Measurements from ENCODE around the gene AKR1B15. TPM values are rescaled to one million over a fixed set of nuclear protein-coding genes. Genes with fewer than 3 reads are reported as not detected.

Gene AKR1B15
- total RNA-seq, 3 donors from 2014 or later = 3.1 to 8.0 TPM; not detected in 1

GRCh38 chr7:134505856-134506255 is 43.1 kb upstream of the AKR1B15 start:
- Histone ChIP-seq H3K4me1 (ENCODE audit: low read depth) (no peaks in the 10 kb centered on the region), H3K4me3 (no peak overlapping the region), H3K9me3 (no peaks in the 10 kb centered on the region), H3K36me3 (ENCODE audit: low read depth) (no peaks in the 10 kb centered on the region)
- DNase-seq (no peak), ATAC-seq (no peak)
- no peak for TF ChIP-seq CTCF (IDR thresholded peaks at IDR 0.05)
- intact Hi-C loops (cut with DNase I, micrococcal nuclease) = no loop called here

- H3K9me3 ChIP-seq = no peaks in the 10 kb centered on the region
- no peaks in the 10 kb centered on the region for H3K36me3 ChIP-seq (ENCODE audit: low read depth)
- ATAC-seq (no peak), DNase-seq (no peak)
- intact Hi-C loops (cut with DNase I, micrococcal nuclease) = no loop called here
- no peak overlapping the region for H3K4me3 ChIP-seq
- no peaks in the 10 kb centered on the region for H3K4me1 ChIP-seq (ENCODE audit: low read depth)
- no peak for TF ChIP-seq CTCF (IDR thresholded peaks at IDR 0.05)
These were observed 39.9 kb upstream of the AKR1B15 start for GRCh38 chr7:134509010-134509409.

- TF ChIP-seq CTCF (IDR thresholded peaks at IDR 0.05) = no peak
- Histone ChIP-seq H3K36me3 (ENCODE audit: low read depth) (no peaks in the 10 kb centered on the region), H3K4me3 (no peak overlapping the region), H3K4me1 (ENCODE audit: low read depth) (no peaks in the 10 kb centered on the region), H3K9me3 (no peaks in the 10 kb centered on the region)
- ATAC-seq (no peak), DNase-seq (no peak)
- intact Hi-C loops (cut with DNase I, micrococcal nuclease) = loop anchor here (5.0 to 10.0 kb wide), 2 partner anchors 78 to 94 kb away; no protein-coding TSS in a partner anchor
These were observed 38.3 kb upstream of the AKR1B15 start for GRCh38 chr7:134510646-134511045.

GRCh38 chr7:134512271-134512670 is 36.6 kb upstream of the AKR1B15 start:
- Histone ChIP-seq H3K36me3 (ENCODE audit: low read depth) (no peaks in the 10 kb centered on the region), H3K9me3 (no peaks in the 10 kb centered on the region), H3K4me1 (ENCODE audit: low read depth) (no peaks in the 10 kb centered on the region), H3K4me3 (no peak overlapping the region)
- TF ChIP-seq CTCF (IDR thresholded peaks at IDR 0.05) = no peak
- DNase-seq = no peak
- intact Hi-C loops (cut with DNase I, micrococcal nuclease) = loop anchor here (5.0 to 10.0 kb wide), 2 partner anchors 80 to 93 kb away; no protein-coding TSS in a partner anchor
- no peak for ATAC-seq

- H3K36me3 ChIP-seq (ENCODE audit: low read depth) = no peaks in the 10 kb centered on the region
- H3K9me3 ChIP-seq = no peaks in the 10 kb centered on the region
- intact Hi-C loops (cut with DNase I, micrococcal nuclease) = loop anchor here (5.0 to 10.0 kb wide), 2 partner anchors 81 to 92 kb away; no protein-coding TSS in a partner anchor
- peak; percentile 12 for TF ChIP-seq CTCF (IDR thresholded peaks at IDR 0.05)
- ATAC-seq (peak; percentile 73), DNase-seq (peak in 1 of 3 donors; percentile 49)
- no peaks in the 10 kb centered on the region for H3K4me1 ChIP-seq (ENCODE audit: low read depth)
- H3K4me3 ChIP-seq = no peak overlapping the region
These were observed 35.6 kb upstream of the AKR1B15 start for GRCh38 chr7:134513169-134513752.
